Measurements from ENCODE around the gene IGF1R. TPM values are rescaled to one million over a fixed set of nuclear protein-coding genes. Genes with fewer than 3 reads are reported as not detected.

Gene IGF1R
- total RNA-seq, 1 experiment from 2014 or later, result 125 TPM

GRCh38 chr15:98884894-98885293, 236.6 kb downstream of the IGF1R start (continued):
- TF ChIP-seq USF2 (CRISPR knock-in tag; IDR thresholded peaks at IDR 0.05), result no peak
- no peak for TF ChIP-seq TCF7 (CRISPR knock-in tag; IDR thresholded peaks at IDR 0.05; ENCODE audit: low read depth)
- TF ChIP-seq SMAD4 (CRISPR knock-in tag; IDR thresholded peaks at IDR 0.05), result no peak
- no peak for TF ChIP-seq E2F1 (CRISPR knock-in tag; IDR thresholded peaks at IDR 0.05)
- TF ChIP-seq, protein P1, sequence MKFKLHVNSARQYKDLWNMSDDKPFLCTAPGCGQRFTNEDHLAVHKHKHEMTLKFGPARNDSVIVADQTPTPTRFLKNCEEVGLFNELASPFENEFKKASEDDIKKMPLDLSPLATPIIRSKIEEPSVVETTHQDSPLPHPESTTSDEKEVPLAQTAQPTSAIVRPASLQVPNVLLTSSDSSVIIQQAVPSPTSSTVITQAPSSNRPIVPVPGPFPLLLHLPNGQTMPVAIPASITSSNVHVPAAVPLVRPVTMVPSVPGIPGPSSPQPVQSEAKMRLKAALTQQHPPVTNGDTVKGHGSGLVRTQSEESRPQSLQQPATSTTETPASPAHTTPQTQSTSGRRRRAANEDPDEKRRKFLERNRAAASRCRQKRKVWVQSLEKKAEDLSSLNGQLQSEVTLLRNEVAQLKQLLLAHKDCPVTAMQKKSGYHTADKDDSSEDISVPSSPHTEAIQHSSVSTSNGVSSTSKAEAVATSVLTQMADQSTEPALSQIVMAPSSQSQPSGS (CRISPR knock-in tag; IDR thresholded peaks at IDR 0.05; ENCODE audit: borderline replicate concordance, low read depth), result no peak

DNA sequence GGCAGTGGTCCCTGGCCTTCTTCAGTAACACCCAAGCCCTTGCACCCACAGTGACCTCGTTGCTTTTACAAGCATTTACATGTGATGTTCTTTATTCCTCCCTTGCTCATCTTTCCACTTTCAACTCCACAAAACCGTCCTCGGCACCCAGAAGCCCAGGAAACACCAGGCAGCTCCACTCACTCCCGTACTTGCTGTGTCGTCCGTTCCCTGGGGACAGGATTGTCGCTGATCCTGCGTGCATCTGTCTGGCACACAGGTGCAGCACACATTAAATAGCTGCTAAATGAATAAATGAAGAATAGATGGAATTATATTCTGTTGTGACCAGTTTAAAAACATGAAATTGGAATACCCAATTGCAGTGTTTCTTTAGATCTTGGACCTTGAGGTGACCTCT, 239.6 kb downstream of the IGF1R start:
- no peaks in the 10 kb centered on the region for H3K27me3 Mint-ChIP-seq (ENCODE audit: low read depth)
- no peaks in the 10 kb centered on the region for H3K9me3 Mint-ChIP-seq
- ChIA-PET POLR2A (no interaction called here), CTCF (no interaction called here)
- peaks cover 5% of the 10 kb centered on the region; the same call in 1 of the 2 replicates for H3K36me3 Mint-ChIP-seq
- no peak for TF ChIP-seq ZNF532 (CRISPR knock-in tag; IDR thresholded peaks at IDR 0.05; ENCODE audit: borderline replicate concordance)
- TF ChIP-seq, protein P2, sequence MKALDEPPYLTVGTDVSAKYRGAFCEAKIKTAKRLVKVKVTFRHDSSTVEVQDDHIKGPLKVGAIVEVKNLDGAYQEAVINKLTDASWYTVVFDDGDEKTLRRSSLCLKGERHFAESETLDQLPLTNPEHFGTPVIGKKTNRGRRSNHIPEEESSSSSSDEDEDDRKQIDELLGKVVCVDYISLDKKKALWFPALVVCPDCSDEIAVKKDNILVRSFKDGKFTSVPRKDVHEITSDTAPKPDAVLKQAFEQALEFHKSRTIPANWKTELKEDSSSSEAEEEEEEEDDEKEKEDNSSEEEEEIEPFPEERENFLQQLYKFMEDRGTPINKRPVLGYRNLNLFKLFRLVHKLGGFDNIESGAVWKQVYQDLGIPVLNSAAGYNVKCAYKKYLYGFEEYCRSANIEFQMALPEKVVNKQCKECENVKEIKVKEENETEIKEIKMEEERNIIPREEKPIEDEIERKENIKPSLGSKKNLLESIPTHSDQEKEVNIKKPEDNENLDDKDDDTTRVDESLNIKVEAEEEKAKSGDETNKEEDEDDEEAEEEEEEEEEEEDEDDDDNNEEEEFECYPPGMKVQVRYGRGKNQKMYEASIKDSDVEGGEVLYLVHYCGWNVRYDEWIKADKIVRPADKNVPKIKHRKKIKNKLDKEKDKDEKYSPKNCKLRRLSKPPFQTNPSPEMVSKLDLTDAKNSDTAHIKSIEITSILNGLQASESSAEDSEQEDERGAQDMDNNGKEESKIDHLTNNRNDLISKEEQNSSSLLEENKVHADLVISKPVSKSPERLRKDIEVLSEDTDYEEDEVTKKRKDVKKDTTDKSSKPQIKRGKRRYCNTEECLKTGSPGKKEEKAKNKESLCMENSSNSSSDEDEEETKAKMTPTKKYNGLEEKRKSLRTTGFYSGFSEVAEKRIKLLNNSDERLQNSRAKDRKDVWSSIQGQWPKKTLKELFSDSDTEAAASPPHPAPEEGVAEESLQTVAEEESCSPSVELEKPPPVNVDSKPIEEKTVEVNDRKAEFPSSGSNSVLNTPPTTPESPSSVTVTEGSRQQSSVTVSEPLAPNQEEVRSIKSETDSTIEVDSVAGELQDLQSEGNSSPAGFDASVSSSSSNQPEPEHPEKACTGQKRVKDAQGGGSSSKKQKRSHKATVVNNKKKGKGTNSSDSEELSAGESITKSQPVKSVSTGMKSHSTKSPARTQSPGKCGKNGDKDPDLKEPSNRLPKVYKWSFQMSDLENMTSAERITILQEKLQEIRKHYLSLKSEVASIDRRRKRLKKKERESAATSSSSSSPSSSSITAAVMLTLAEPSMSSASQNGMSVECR (CRISPR knock-in tag; IDR thresholded peaks at IDR 0.05; ENCODE audit: borderline replicate concordance), result no peak
- TF ChIP-seq, protein P3, sequence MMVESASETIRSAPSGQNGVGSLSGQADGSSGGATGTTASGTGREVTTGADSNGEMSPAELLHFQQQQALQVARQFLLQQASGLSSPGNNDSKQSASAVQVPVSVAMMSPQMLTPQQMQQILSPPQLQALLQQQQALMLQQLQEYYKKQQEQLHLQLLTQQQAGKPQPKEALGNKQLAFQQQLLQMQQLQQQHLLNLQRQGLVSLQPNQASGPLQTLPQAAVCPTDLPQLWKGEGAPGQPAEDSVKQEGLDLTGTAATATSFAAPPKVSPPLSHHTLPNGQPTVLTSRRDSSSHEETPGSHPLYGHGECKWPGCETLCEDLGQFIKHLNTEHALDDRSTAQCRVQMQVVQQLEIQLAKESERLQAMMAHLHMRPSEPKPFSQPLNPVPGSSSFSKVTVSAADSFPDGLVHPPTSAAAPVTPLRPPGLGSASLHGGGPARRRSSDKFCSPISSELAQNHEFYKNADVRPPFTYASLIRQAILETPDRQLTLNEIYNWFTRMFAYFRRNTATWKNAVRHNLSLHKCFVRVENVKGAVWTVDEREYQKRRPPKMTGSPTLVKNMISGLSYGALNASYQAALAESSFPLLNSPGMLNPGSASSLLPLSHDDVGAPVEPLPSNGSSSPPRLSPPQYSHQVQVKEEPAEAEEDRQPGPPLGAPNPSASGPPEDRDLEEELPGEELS (CRISPR knock-in tag; IDR thresholded peaks at IDR 0.05), result no peak
- no peak for TF ChIP-seq KAT7 (CRISPR knock-in tag; IDR thresholded peaks at IDR 0.05; ENCODE audit: borderline replicate concordance)
- no peak for TF ChIP-seq E2F1 (CRISPR knock-in tag; IDR thresholded peaks at IDR 0.05)
- TF ChIP-seq ZNF416 (CRISPR knock-in tag; IDR thresholded peaks at IDR 0.05), result no peak
- TF ChIP-seq, protein P1 (CRISPR knock-in tag; IDR thresholded peaks at IDR 0.05; ENCODE audit: borderline replicate concordance, low read depth), result no peak
- TF ChIP-seq ELF4 (CRISPR knock-in tag; IDR thresholded peaks at IDR 0.05; ENCODE audit: low read depth), result no peak
- peak overlapping the region; percentile 61 for H3K27ac Mint-ChIP-seq
- no peak overlapping the region for H3K4me3 Mint-ChIP-seq
- DNase-seq (ENCODE audit: low spot score), result no peak
- peaks cover 69% of the 10 kb centered on the region for H3K4me1 Mint-ChIP-seq
- no peak for ATAC-seq

Data from WTC11 (cell line).